Measurements from ENCODE around the gene IGFL1.

DNA sequence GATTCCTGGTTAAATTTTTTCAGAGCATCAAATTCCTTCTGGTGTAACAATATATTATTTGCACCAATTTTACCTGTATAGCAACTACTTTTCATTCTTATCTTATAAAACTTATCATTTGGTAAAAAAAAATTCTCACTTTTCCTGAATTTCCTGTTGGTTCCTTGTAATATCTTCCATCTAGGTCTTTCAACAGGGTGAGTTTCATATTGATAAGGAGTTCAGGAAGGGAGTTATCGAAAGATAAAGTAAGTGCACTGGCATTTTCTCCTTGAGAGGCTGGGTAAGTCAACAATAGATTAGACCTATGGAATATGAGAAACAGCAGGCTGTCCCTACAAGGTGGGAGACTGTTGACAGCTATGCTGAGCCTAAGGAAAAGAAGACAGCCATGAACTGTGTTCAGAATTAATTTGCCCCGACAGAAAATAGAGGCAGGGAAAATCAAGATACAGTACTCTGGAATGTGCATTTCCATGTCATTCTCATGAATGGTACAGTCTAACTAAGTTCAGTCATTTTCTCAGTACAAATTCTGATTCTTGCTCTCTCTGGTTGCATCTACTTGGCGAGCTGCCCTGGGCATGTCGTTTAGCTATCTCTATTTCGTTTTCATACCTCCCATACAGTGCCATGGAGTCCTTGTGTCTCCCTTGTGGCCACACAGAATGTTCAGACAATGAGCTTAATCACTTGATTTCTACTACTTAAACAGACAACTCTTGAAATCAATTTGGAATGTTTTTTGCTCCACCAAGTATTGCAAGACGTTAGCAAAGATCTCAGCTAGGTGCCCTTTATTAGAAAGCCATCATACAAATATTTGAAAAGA lies 9.9 kb downstream of the IGFL1 start:
- TF ChIP-seq, protein P1, sequence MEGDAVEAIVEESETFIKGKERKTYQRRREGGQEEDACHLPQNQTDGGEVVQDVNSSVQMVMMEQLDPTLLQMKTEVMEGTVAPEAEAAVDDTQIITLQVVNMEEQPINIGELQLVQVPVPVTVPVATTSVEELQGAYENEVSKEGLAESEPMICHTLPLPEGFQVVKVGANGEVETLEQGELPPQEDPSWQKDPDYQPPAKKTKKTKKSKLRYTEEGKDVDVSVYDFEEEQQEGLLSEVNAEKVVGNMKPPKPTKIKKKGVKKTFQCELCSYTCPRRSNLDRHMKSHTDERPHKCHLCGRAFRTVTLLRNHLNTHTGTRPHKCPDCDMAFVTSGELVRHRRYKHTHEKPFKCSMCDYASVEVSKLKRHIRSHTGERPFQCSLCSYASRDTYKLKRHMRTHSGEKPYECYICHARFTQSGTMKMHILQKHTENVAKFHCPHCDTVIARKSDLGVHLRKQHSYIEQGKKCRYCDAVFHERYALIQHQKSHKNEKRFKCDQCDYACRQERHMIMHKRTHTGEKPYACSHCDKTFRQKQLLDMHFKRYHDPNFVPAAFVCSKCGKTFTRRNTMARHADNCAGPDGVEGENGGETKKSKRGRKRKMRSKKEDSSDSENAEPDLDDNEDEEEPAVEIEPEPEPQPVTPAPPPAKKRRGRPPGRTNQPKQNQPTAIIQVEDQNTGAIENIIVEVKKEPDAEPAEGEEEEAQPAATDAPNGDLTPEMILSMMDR (IDR thresholded peaks at IDR 0.05): no peak
- TF ChIP-seq POLR2A (IDR thresholded peaks at IDR 0.05) (no peak), EP300 (IDR thresholded peaks at IDR 0.05) (no peak)
